ENCODE data around the gene RAD9A.
A peak's percentile ranks its signal among the peaks of the same experiment; 100 is the strongest.

DNA sequence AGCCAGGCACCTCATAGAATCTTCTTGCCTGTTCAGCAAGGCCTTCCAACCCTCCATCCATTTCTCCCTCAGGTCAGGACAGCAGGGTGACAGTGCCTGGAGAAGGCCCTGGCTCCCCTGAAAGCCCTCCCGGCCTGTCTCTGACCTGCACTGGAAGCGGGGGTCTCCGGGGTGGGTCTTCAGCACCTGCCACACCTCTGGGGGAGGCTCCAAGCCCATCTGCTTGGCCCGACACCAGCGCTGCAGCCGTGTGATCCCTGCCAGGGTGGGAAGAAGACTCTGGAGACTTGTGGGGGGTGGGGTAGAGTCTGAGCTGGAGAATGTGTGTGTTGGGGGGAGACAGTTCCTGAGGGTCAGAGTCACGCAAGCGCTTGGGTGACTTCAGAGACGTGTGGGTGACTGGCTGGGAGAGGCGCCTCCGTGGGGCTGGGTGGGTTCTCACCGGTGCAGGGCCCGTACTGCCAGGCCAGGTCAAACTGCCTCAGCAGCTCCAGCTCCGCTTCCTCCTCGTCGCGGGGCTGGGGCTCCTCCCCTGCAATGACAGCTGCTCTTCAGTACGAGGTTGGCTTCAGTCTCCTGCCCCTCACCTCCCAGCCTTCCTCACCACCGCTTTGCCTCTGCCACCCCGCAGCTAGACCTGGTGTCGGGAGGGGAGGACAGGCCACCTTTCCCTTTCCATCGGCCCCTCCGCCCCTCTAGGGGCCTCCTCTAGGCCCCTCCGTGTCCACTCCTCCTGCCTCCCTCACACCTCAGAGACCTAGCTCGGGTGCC, 39.1 kb upstream of the RAD9A start:
- TF ChIP-seq, protein P1, sequence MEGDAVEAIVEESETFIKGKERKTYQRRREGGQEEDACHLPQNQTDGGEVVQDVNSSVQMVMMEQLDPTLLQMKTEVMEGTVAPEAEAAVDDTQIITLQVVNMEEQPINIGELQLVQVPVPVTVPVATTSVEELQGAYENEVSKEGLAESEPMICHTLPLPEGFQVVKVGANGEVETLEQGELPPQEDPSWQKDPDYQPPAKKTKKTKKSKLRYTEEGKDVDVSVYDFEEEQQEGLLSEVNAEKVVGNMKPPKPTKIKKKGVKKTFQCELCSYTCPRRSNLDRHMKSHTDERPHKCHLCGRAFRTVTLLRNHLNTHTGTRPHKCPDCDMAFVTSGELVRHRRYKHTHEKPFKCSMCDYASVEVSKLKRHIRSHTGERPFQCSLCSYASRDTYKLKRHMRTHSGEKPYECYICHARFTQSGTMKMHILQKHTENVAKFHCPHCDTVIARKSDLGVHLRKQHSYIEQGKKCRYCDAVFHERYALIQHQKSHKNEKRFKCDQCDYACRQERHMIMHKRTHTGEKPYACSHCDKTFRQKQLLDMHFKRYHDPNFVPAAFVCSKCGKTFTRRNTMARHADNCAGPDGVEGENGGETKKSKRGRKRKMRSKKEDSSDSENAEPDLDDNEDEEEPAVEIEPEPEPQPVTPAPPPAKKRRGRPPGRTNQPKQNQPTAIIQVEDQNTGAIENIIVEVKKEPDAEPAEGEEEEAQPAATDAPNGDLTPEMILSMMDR (IDR thresholded peaks at IDR 0.05; ENCODE audit: low read depth, low read length) = no peak
- TF ChIP-seq POLR2A (IDR thresholded peaks at IDR 0.05; ENCODE audit: extremely low read depth, insufficient read length) (no peak), MYC (IDR thresholded peaks at IDR 0.05; ENCODE audit: low read depth, low read length) (peak; percentile 23; the same call in 1 of the 2 replicates)
- TF ChIP-seq, protein P2, sequence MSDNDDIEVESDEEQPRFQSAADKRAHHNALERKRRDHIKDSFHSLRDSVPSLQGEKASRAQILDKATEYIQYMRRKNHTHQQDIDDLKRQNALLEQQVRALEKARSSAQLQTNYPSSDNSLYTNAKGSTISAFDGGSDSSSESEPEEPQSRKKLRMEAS (IDR thresholded peaks at IDR 0.05; ENCODE audit: low read depth, low read length) = 0 out of 2 replicates have a peak, but pooled peaks have one; percentile 42

All from NB4 (cell line).